GOT3 (cell line): ENCODE data around the gene MED9.
"Not testable (repeated sequence)": the region's sequence is repeated elsewhere in the genome, so short reads cannot be mapped to it uniquely, and the experiment has no call there.

Source experiments
- DNase-seq: peaks from one replicate; lab custom pipeline; 2025; ENCODE audit warnings: mixed read lengths; lab: John Stamatoyannopoulos, UW

Gene MED9, protein sequence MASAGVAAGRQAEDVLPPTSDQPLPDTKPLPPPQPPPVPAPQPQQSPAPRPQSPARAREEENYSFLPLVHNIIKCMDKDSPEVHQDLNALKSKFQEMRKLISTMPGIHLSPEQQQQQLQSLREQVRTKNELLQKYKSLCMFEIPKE

GRCh38 chr17:17476865-17477467 lies at the start of gene MED9:
TSS of gene MED9 (plus strand) at chr17:17477000. CDS start at chr17:17477042, 42 bp downstream.
- DNase-seq, result peak; percentile 64

DNA sequence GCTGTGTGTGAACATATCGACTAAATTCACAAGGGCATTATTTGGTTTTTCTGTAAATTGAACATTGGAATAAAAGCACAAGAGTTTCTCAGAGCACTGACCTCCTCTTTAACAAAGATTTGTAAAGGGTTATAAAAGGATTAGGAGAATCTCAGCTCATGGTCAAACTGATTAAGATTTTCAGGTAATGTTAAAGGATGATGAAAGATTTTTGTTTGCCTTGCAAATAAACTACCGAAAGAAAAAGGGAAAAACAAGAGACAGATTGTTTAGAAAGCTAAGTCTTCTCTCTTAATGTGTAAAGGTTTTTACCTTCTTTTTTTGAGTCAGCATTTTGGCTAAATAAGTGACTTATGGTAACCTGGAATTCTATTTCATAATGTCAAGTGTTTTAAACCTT lies 47.6 kb upstream of the MED9 start:
- DNase-seq, result no peak

DNA sequence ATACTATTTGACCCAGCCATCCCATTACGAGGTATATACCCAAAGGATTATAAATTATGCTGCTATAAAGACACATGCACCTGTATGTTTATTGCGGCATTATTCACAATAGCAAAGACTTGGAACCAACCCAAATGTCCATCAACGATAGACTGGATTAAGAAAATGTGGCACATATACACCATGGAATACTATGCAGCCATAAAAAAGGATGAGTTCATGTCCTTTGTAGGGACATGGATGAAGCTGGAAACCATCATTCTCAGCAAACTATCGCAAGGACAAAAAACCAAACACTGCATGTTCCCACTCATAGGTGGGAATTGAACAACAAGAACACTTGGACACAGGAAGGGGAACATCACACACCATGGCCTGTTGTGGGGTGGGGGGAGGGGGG lies 45.9 kb upstream of the MED9 start:
- DNase-seq, result not testable (repeated sequence)

DNA sequence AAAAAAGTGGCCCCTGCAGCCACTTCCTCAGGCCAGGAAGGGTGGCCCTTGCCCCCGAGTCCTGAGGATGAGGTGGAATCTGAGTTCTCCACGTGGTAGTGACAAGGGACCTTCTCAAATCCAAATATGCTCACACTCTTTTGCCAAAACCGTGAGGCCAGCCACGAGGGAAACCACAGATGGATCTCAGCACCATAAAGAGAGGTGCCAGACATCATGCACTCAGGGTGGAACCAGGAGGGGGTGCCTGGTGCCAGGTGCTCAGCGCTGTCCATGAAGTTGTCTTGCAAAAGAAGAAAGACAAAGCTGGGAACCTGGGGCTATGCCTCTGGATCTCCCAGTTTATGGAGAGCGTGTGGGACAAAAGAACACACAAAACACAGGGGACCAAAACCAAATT lies 45.2 kb upstream of the MED9 start:
- DNase-seq, result no peak

- DNase-seq, result no peak
Measured at GRCh38 chr17:17433000-17433703, 43.6 kb upstream of the MED9 start.

GRCh38 chr17:17434477-17434876 lies 42.3 kb upstream of the MED9 start:
- no peak for DNase-seq

DNA sequence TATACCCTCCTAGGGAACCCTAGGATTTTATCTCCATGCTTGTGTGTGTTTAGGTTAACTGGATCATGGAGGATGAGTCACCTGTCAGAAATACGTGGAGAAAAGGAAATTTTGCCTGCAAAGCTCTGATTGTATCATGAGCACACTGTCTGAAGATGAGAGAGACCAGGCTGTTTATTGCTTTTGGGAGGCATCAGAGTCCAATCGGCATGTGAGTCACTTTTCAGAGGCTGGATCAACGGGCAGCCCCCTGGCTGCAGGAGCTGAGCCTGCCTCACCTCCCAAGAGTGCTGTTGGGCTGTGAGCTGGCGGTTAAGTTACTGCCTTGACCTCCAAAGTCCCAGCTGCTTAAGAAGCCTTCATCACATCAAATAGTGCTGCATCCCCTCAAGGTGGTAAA lies 41.5 kb upstream of the MED9 start:
- DNase-seq, result peak; percentile 48

DNA sequence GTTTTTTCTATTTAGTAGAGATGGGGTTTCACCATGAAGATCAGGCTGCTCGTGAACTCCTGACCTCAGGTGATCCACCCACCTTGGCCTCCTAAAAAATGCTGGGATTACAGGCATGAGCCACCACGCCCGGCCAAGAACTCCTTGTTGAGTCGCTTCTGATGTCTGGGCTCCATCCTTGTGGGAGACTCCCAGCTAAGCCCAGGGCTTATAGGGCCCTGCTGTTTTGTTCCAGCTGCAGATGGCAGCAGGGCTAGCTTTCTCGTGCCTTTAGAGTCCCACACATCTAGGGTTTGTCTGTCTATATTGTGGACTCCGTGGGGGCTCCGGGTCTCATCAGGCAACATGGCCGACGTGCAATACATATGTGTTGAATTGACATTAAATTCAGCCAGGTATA lies 39.3 kb upstream of the MED9 start:
- no peak for DNase-seq

DNA sequence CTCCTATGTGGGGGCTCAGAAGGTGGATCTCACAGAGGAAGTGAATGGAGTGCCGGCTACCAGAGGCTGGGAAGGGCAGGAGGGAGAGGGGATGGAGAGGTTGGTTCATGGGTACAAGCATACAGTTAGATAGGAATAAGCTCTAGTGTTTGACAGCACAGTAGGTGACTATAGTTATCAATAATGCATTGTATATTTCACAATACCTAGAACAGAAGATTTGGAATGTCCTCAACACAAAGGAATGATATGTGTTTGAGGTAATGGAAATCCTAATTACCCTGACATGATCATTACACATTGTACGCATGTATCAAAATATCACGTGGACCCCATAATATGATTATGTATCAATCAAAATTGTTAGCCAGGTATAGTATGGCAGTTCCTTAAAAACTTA lies 38.9 kb upstream of the MED9 start:
- DNase-seq, result no peak

- no peak for DNase-seq
Measured at GRCh38 chr17:17440010-17440843, 36.6 kb upstream of the MED9 start.

GRCh38 chr17:17440938-17441675 lies 35.7 kb upstream of the MED9 start:
- no peak for DNase-seq

DNA sequence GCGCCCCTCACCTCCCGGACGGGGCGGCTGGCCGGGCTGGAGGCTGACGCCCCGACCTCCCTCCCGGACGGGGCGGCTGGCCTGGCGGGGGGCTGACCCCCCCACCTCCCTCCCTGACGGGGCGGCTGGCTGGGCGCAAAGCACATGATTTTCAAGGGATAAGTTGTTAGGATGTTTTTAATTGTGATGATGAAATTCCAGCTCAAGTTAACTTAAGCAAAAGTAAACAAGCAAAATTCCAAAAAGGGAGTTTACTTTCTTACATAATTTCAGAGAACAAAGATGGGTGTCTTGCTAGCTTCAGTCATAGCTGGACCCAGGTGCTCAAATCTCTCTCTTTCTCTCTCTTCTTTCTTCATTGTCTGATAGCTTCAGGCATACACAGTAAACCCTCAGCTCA lies 33.6 kb upstream of the MED9 start:
- DNase-seq, result no peak

GRCh38 chr17:17445296-17445924 lies 31.4 kb upstream of the MED9 start:
- no peak for DNase-seq

DNA sequence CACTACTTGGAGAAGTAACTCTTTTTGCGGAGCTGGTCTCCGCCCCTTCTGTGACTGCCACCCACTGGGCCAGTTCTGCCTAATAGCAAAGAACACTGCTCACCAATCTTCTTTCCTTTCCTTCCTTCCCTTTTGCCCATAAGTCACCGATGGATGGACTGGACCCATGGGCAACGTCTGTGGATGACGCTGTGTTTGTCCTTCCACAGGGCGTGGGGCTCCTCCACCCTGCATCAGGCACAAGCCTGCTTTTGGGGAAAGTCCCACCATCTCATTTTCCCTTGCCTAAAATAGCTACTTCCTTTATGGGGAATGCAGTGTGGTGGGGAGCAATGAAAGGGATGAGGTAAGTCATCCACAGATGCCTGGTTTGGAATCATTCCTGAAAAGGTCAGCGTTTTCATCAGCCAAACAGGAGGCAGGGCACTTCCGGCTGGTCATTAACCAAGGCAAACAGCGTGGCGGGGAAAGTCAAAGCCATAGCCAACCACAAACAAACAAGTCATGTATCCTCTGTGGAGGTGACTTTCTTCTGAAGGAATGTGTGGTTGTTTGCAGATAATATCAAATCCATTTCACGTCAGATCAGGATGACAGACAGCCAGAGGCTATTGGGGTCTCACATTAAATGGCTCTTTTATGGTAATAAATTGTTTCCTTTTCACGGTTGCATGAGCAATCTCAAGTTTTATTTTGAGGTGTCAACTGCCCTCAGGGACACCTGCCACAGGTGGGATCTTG lies 30.7 kb upstream of the MED9 start:
- DNase-seq, result no peak

- no peak for DNase-seq
Measured at GRCh38 chr17:17446666-17447155, 30.1 kb upstream of the MED9 start.

DNA sequence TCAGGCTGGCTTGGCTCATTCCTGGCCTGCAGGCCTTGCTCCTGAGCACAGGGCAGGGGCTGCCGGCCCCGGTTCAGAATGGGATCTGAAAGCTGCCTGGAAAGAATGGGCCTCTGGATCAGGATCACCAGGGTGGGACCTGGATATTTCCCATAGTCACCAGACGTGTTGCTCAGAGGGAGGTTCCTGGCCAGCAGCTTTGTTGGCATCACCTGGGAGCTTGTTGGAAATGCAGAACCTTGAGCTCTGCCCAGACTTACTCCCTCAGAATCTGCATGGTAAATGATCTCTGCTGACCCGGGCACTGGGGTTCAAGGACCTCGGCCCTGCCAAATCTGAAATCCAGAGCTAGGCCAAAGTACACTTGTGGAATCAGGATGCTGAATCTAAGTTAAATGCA lies 29.5 kb upstream of the MED9 start:
- DNase-seq, result no peak

DNA sequence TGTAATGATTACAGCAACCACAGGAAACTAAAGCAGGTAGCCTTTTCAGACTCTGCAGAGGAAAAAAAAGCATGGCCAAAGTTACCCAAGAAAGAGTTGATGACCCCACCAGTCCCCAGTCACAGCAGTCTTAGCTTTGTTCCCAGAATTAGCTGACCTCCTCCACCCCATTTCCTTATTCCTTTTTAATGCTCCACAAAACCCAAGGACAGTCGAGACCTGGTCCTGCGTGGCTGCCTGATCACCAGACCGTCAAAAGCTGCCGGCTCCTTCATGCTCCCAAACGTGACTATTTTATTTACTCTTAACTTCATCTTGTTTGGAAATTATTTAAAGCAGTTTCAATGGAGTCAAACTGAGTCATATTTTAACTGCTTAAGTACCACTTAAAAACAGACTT lies 28.7 kb upstream of the MED9 start:
- no peak for DNase-seq

- no peak for DNase-seq
Measured at GRCh38 chr17:17448723-17449122, 28.1 kb upstream of the MED9 start.

DNA sequence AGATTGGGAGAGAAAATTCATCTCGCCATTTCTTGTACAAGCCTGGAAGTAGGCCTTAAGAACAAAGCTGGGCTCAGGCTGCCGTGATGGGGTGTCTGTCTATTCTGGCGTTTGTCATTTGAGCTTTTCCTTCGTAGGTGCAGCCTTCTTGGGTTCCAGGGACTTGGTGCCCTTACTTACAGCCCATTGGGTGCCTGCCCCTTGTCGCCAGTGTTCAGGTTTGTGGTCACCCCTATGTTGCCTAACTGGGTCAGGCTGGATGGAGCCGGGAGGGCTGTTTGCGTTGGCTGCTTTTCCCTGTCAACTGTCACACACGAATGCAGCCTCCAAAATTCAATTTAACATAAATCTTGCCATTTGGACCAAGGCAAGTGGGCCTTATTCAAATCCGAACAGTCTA lies 23.7 kb upstream of the MED9 start:
- no peak for DNase-seq

GRCh38 chr17:17454276-17454675 lies 22.5 kb upstream of the MED9 start:
- no peak for DNase-seq

DNA sequence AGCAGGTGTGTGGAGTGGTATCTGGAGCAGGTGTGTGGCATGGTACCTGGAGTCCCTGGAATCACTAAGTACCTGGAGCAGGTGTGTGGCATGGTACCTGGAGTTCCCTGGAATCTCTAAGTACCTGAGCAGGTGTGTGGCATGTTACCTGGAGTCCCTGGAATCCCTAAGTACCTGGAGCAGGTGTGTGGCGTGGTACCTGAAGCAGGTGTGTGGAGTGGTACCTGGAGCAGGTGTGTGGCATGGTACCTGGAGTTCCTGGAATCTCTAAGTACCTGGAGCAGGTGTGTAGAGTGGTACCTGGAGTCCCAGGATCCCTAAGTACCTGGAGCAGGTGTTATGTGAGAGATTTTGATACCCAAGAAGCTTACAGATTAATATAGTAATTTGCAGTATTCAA lies 22.1 kb upstream of the MED9 start:
- not testable (repeated sequence) for DNase-seq
